SK-N-SH (cell line): ENCODE data around the gene PTGR3. TPM values are rescaled to one million over a fixed set of nuclear protein-coding genes. Genes with fewer than 3 reads are reported as not detected.
A peak's percentile ranks its signal among the peaks of the same experiment; 100 is the strongest.
"Not testable (repeated sequence)": the region's sequence is repeated elsewhere in the genome, so short reads cannot be mapped to it uniquely, and the experiment has no call there.

Experiments
- CTCF ChIA-PET: fragments of 300-600, 350-600 bp; formaldehyde crosslinking; extraction: SDS; loops from one replicate; lab custom pipeline; 2021; lab: Yijun Ruan, JAX
- POLR2A ChIA-PET: fragments of 350-600 bp; sonication (Branson Sonifier 250); formaldehyde crosslinking; extraction: SDS; loops from one replicate; lab custom pipeline; 2020; ENCODE audit warnings: antibody characterized with exemption, inconsistent platforms; lab: Yijun Ruan, JAX
- DNase-seq: peaks from one replicate; pipeline ENCODE4 v3.0.0; 2012
- H2AFZ ChIP-seq: fragments of 200-600 bp; sonication (generic); 2 replicates; pipeline ENCODE4 v1.8.1; 2016; ENCODE audit warnings: antibody characterized with exemption, mild to moderate bottlenecking, low read depth
- H3F3A ChIP-seq: fragments of 200-600 bp; sonication (generic); replicated peaks from 2 replicates; pipeline ENCODE3; 2016; ENCODE audit warnings: antibody characterized with exemption, mild to moderate bottlenecking; ENCODE audit not compliant: insufficient read depth
- H3K27ac ChIP-seq, 2 experiments: fragments of 200-500 bp in 1 of 2; fragments of 200-600 bp in 1 of 2; sonication (Bioruptor generic) in 1 of 2; sonication (generic), shearing (Covaris generic) in 1 of 2; 2 replicates each; pipeline versions ENCODE4 v1.5.1 to v1.6.1; 2014 to 2016; ENCODE audit warnings: low read depth in 2 of 2, inconsistent platforms in 1 of 2, low read length in 1 of 2, mild to moderate bottlenecking in 1 of 2, mixed read lengths in 1 of 2
- H3K27me3 ChIP-seq: fragments of 200-600 bp; sonication (generic), shearing (Covaris generic); 2 replicates; pipeline ENCODE4 v1.6.1; 2016; ENCODE audit warnings: mixed run types; ENCODE audit not compliant: insufficient read depth
- H3K36me3 ChIP-seq, 2 experiments: fragments of 200-500 bp in 1 of 2; fragments of 200-600 bp in 1 of 2; sonication (Bioruptor generic) in 1 of 2; sonication (generic) in 1 of 2; replicated peaks in 1 of 2; 2 replicates each; pipeline versions ENCODE3 to v1.5.1; 2014 to 2016; ENCODE audit warnings: low read length in 1 of 2, mild to moderate bottlenecking in 1 of 2; ENCODE audit not compliant: insufficient read depth in 2 of 2, control insufficient read depth in 1 of 2
- H3K4me1 ChIP-seq, 2 experiments: fragments of 200-500 bp in 1 of 2; fragments of 200-600 bp in 1 of 2; sonication (Bioruptor generic) in 1 of 2; sonication (generic), shearing (Covaris generic) in 1 of 2; 2 replicates each; pipeline versions ENCODE4 v1.5.1 to v1.6.1; 2014 to 2016; ENCODE audit warnings: low read depth in 1 of 2, low read length in 1 of 2, mixed run types in 1 of 2; ENCODE audit not compliant: insufficient read depth in 2 of 2, control insufficient read depth in 1 of 2
- H3K4me2 ChIP-seq: fragments of 200-600 bp; sonication (generic), shearing (Covaris generic); 2 replicates; pipeline ENCODE4 v1.6.1; 2017; ENCODE audit warnings: mixed run types
- H3K4me3 ChIP-seq, 2 experiments: fragments of 200-500 bp in 1 of 2; fragments of 200-600 bp in 1 of 2; sonication (Bioruptor generic) in 1 of 2; sonication (generic), shearing (Covaris generic) in 1 of 2; 2 replicates each; pipeline versions ENCODE4 v1.5.1 to v1.8.1; 2014 to 2016; ENCODE audit warnings: low read depth in 2 of 2, inconsistent platforms in 1 of 2, low read length in 1 of 2, mild to moderate bottlenecking in 1 of 2, mixed read lengths in 1 of 2, moderate library complexity in 1 of 2
- H3K79me2 ChIP-seq: fragments of 200-600 bp; sonication (generic); 2 replicates; pipeline ENCODE4 v1.8.1; 2017; ENCODE audit warnings: mild to moderate bottlenecking; ENCODE audit not compliant: insufficient read depth
- H3K9ac ChIP-seq: fragments of 200-600 bp; sonication (generic); 2 replicates; pipeline ENCODE4 v1.6.1; 2017; ENCODE audit warnings: mixed run types
- H3K9me2 ChIP-seq: fragments of 200-600 bp; sonication (generic); 2 replicates; pipeline ENCODE4 v1.6.1; 2017; ENCODE audit warnings: mixed run types
- H3K9me3 ChIP-seq: fragments of 200-600 bp; sonication (generic); 2 replicates; pipeline ENCODE4 v1.6.1; 2017; ENCODE audit warnings: mixed run types, mild to moderate bottlenecking, moderate library complexity
- H4K20me1 ChIP-seq: fragments of 200-600 bp; sonication (generic); 2 replicates; pipeline ENCODE4 v1.6.1; 2017; ENCODE audit warnings: mild to moderate bottlenecking, mixed run types; ENCODE audit not compliant: insufficient read depth
- CTCF ChIP-seq: fragments of 200-600 bp; sonication (generic); IDR thresholded peaks from 2 replicates; pipeline ENCODE4 v1.6.1; 2017; ENCODE audit warnings: antibody characterized with exemption, mild to moderate bottlenecking, moderate library complexity
- EP300 ChIP-seq, 2 experiments: IDR thresholded peaks; 2 replicates each; pipeline versions ENCODE4 v1.4.0 to v1.6.1; 2012; ENCODE audit warnings: borderline replicate concordance in 1 of 2, low read depth in 1 of 2, low read length in 1 of 2
- EZH2phosphoT487 ChIP-seq: fragments of 200-600 bp; sonication (generic); IDR thresholded peaks from 2 replicates; pipeline ENCODE4 v1.6.1; 2017; ENCODE audit warnings: low read depth, mixed run types, mild to moderate bottlenecking, antibody characterized with exemption, moderate library complexity, borderline replicate concordance
- FOSL2 ChIP-seq: IDR thresholded peaks from 2 replicates; pipeline ENCODE4 v1.4.0; 2012; ENCODE audit warnings: low read depth, mild to moderate bottlenecking, moderate library complexity, borderline replicate concordance
- FOXJ3 ChIP-seq: sonication (generic); formaldehyde crosslinking; IDR thresholded peaks from 2 replicates; pipeline ENCODE4 v1.5.1; 2020; ENCODE audit warnings: mild to moderate bottlenecking, missing genetic modification reagents
- GABPA ChIP-seq: IDR thresholded peaks from 2 replicates; pipeline ENCODE4 v1.4.0; 2012; ENCODE audit warnings: low read depth, mild to moderate bottlenecking
- GATA2 ChIP-seq: sonication (generic); formaldehyde crosslinking; IDR thresholded peaks from 2 replicates; pipeline ENCODE4 v1.5.0; 2020; ENCODE audit warnings: mild to moderate bottlenecking, missing genetic modification reagents
- MAX ChIP-seq: IDR thresholded peaks from 2 replicates; pipeline ENCODE4 v1.4.0; 2012; ENCODE audit warnings: low read depth
- NRF1 ChIP-seq: IDR thresholded peaks from 2 replicates; pipeline ENCODE4 v1.6.1; 2012; ENCODE audit warnings: low read depth, mild to moderate bottlenecking, low read length
- POLR2AphosphoS5 ChIP-seq: IDR thresholded peaks from 2 replicates; pipeline ENCODE4 v1.6.1; 2012; ENCODE audit warnings: low read depth, low read length
- RAD21 ChIP-seq: IDR thresholded peaks from 2 replicates; pipeline ENCODE4 v1.6.1; 2012; ENCODE audit warnings: mild to moderate bottlenecking, low read length
- RCOR1 ChIP-seq: fragments of 150-350 bp; IDR thresholded peaks from 2 replicates; pipeline ENCODE4 v1.6.1; 2017; ENCODE audit warnings: antibody characterized with exemption, low read length
- WGBS: methylation state at CpG from one replicate; pipeline ENCODE4 v1.1.6; 2017; ENCODE audit warnings: low lambda C conversion rate; 5-methylcytosine and 5-hydroxymethylcytosine counted together
- polyA plus RNA-seq, 3 experiments: library from polyadenylated mRNA; depleted of rRNA; stranded (reverse); fragments of >200 nt; gene quantifications; 2 replicates each; pipeline ENCODE4 v1.2.3, GENCODE V29; 2012
- TF ChIP-seq, protein P1 (sequence below): fragments of 150-350 bp; IDR thresholded peaks from 2 replicates; pipeline ENCODE4 v1.6.1; 2017; ENCODE audit warnings: antibody characterized with exemption, low read length, low read depth, borderline replicate concordance

PTGR3 gene
- polyA plus RNA-seq, 1 of the 3 experiments (the other 2 are of a cell fraction), result 20.7 TPM

DNA sequence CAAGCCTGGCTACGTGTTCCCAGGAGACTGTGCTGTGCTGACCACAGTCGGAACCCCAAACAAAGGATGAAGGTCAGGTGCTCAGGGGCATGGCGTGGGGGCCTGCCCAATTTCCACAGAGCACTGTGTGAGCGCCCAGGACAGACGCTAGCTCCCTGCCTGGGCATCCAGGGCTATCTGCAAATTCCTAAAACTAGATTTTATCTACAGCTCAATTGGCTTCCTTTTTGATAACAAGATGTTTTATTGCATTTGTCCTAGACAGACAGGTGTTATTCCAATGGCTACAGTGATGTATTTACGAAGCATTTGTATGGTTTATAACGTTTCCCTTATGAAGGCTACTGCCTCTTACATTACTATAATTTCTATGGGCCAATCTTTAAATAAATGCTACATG lies 16.0 kb downstream of the PTGR3 start:
- Histone ChIP-seq H3F3A (no peaks in the 10 kb centered on the region), H3K79me2 (peaks cover 4% of the 10 kb centered on the region), H3K4me3 (no peak overlapping the region), H3K9ac (no peak overlapping the region), H2AFZ (no peak overlapping the region), H4K20me1 (no peaks in the 10 kb centered on the region), H3K27me3 (no peaks in the 10 kb centered on the region), H3K36me3 (peaks cover 0 to 6% of the 10 kb centered on the region in 2 experiments)
- POLR2A ChIA-PET, result no interaction called here
- CTCF ChIA-PET, result no interaction called here
- TF ChIP-seq RCOR1 (peak; percentile 48; the same call in 1 of the 2 replicates), MAX (no peak), EZH2phosphoT487 (no peak), GATA2 (CRISPR knock-in tag) (peak; percentile 74), POLR2AphosphoS5 (no peak), FOSL2 (no peak), EP300 (IDR thresholded peaks at IDR 0.05; ENCODE audit: borderline replicate concordance in 1 of 2, low read depth in 1 of 2, low read length in 1 of 2) (peak in 1 of 2 experiments; percentile 47; a peak in 1 of 4 replicates)
- TF ChIP-seq, all 33 proteins: peak for 3
- DNase-seq, result no peak
- no peaks in the 10 kb centered on the region for H3K9me2 ChIP-seq
- H3K9me3 ChIP-seq, result no peaks in the 10 kb centered on the region
- H3K27ac ChIP-seq, result no peak overlapping the region; a peak in 1 of 4 replicates
- WGBS, result 70% methylated on average over 7 of the region's 7 CpGs
- H3K4me1 ChIP-seq, result peaks cover 0 to 12% of the 10 kb centered on the region in 2 experiments; a peak in 2 of 4 replicates
- no peak overlapping the region for H3K4me2 ChIP-seq

DNA sequence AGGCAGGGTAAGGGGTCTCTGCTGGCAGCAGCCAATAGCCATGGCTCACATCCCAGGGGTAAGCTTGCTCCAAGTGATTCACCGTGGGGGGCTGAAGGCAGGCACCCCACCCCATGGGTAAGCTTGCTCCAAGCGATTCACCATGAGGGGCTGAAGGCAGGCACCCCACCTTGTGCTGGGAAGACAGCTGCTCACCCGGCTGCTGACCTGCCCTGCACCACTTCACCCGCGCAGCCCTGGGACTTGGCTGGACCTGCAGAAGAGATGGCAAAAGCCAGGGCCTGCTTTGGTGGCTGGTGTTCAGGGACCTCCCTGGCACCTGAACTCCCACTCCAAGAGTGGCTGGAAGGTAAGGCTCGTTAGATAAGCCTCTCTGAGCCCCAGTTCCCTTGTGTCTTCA lies 19.2 kb downstream of the PTGR3 start:
- peaks cover 0 to 16% of the 10 kb centered on the region in 2 experiments; a peak in 2 of 4 replicates for H3K4me1 ChIP-seq
- no peaks in the 10 kb centered on the region for H3F3A ChIP-seq
- no peaks in the 10 kb centered on the region for H3K36me3 ChIP-seq
- H3K4me2 ChIP-seq, result no peak overlapping the region
- H3K4me3 ChIP-seq, result no peak overlapping the region
- TF ChIP-seq, protein P1, sequence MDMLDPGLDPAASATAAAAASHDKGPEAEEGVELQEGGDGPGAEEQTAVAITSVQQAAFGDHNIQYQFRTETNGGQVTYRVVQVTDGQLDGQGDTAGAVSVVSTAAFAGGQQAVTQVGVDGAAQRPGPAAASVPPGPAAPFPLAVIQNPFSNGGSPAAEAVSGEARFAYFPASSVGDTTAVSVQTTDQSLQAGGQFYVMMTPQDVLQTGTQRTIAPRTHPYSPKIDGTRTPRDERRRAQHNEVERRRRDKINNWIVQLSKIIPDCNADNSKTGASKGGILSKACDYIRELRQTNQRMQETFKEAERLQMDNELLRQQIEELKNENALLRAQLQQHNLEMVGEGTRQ, result no peak
- TF ChIP-seq FOXJ3 (no peak), FOSL2 (no peak), GATA2 (CRISPR knock-in tag) (no peak), RAD21 (no peak), GABPA (no peak), EZH2phosphoT487 (no peak), MAX (no peak), CTCF (no peak), NRF1 (no peak)
- TF ChIP-seq, all 33 proteins: peak for 0
- no peaks in the 10 kb centered on the region for H3K9me3 ChIP-seq
- POLR2A ChIA-PET, result interaction anchor here (0.7 kb wide), 1 partner anchor 956 kb away, joined by 3 read pairs; no protein-coding TSS in a partner anchor
- no peaks in the 10 kb centered on the region for H3K27me3 ChIP-seq
- 75% methylated on average over 1 of the region's 6 CpGs for WGBS
- H3K9ac ChIP-seq, result no peak overlapping the region
- no peaks in the 10 kb centered on the region for H4K20me1 ChIP-seq
- H2AFZ ChIP-seq, result no peak overlapping the region
- no peaks in the 10 kb centered on the region for H3K9me2 ChIP-seq
- CTCF ChIA-PET, result interaction anchor here (0.9 kb wide), 1 partner anchor 14 kb away, joined by 3 read pairs; no protein-coding TSS in a partner anchor
- DNase-seq, result no peak
- H3K79me2 ChIP-seq, result no peaks in the 10 kb centered on the region
- H3K27ac ChIP-seq, result no peak overlapping the region

DNA sequence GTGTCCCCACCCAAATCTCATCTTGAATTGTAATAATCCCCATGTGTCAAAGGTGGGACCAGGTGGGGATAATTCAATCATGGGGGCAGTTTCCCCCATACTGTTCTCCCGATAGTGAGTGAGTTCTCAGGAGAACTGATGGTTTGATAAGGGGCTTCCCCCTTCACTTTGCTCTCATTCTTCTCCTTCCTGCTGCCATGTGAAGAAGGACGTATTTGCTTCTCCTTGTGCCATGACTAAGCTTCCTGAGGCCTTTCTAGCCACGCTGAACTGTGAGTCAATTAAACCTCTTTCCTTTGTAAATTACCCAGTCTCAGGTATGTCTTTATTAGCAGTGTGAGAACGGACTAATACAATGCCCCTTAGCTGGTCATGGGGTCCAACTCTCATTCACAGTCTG lies 21.2 kb downstream of the PTGR3 start:
- POLR2A ChIA-PET, result interaction anchor here (0.5 kb wide), 1 partner anchor 60 kb away, joined by 3 read pairs; no protein-coding TSS in a partner anchor
- H4K20me1 ChIP-seq, H3K27me3 ChIP-seq, H2AFZ ChIP-seq, CTCF ChIA-PET, H3K36me3 ChIP-seq, H3K9ac ChIP-seq, DNase-seq, H3K4me3 ChIP-seq, H3F3A ChIP-seq, H3K9me2 ChIP-seq, H3K4me2 ChIP-seq, H3K9me3 ChIP-seq, H3K27ac ChIP-seq, H3K79me2 ChIP-seq, H3K4me1 ChIP-seq: not testable (repeated sequence)
- WGBS, result 85% methylated on average over 4 of the region's 4 CpGs
